Activated CD4-positive, CD25-positive, alpha-beta regulatory T cell treated with anti-CD3 and anti-CD28 coated beads, Interleukin-2, amount 50 U/mL, for 16 hours (primary cell): ENCODE results near the gene ZCCHC2.

Experiments
- DNase-seq: peaks from one replicate; pipeline ENCODE4 v3.0.0-alpha.2; 2020; ENCODE audit warnings: low read depth, low spot score

ZCCHC2 gene

DNA sequence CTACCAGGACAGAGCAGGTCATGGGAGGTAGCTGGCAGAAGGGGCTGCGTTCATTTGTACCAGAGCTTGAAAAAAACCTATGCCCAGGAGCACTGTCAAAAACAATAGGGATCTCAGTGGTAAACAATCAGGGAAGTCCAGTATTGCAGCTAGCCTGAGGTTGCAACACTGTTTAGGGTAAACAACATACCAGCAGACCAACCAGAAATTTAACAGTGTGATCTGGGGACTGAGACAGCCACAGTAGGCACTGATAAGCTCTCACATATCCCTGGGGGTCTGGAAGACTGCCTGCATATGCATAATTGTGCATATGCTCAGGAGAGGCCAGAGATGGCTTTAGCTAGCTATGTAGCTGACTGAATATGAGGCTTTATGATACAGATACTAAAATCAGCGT is 12.0 kb upstream of the ZCCHC2 start:
- no peak for DNase-seq

DNA sequence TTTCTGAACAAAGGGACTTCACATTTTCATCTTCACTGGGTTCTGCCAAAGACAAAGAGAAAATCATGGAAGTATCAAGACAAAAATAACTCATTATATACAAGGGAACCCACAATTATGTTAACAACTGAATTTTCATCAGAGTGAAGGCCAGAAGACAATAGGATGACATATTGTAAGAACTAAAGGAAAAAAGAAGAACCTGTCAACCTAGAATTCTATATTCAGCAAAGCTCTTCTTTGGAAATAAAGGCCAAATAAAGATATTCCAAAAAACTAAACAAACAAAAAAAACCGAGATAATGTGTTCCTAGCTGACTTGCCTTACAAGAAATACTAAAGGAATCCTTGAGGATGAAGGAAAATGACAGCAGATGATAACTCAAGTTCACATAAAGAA is 10.3 kb upstream of the ZCCHC2 start:
- no peak for DNase-seq

DNA sequence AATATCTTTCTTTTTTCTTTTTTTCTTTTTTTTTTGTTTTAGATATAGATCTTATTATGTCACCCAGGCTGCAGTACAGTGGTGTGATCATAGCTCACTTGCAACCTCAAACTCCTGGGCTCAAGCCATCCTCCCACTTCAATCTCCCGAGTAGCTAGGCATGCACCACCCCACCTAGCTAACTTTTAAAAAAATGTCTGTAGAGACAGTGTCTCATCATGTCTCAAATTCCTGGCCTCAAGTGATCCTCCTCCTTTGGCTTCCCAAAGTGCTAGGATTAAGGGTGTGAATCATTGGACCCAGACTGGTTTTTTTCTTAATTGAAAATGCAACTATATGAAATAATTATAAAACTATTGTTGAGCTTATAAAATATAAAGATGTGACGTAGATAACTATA is 9.8 kb upstream of the ZCCHC2 start:
- DNase-seq: no peak

DNA sequence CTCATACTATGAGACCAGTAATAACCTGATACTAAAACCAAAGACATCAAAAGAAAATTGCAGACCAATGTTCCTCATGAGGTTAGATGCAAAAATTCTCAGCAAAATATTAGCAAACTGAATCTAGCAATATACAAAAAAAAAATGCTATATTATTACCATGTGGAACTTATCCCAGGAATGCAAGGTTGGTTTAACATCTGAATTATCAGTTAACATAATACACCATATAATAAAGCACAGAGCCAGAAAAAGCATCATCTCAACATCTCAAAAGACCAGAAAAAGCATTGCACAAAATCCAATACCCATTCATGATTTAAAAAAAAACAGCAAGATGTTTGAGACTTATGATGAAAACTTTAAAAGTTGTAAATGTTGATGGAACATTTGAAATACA is 8.3 kb upstream of the ZCCHC2 start:
- no peak for DNase-seq

DNA sequence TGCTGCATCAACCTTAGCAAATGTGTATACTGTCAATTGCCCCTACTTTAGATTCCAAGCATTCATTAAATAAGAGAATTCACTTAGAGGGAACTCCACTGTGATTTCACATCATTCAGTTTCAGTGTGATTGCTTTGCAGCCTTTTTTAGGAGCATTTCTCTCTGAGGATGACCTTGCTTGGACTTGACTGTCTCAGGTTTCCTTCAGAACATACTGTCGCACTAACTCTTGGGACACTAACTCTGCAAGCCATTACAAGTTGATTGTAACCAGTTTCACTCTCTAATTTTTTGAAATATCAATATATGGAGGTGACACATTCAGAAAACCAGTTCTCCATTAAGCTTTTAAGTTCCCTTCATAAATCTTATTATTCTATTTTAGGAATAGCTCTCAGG is 6.6 kb upstream of the ZCCHC2 start:
- DNase-seq: no peak

DNA sequence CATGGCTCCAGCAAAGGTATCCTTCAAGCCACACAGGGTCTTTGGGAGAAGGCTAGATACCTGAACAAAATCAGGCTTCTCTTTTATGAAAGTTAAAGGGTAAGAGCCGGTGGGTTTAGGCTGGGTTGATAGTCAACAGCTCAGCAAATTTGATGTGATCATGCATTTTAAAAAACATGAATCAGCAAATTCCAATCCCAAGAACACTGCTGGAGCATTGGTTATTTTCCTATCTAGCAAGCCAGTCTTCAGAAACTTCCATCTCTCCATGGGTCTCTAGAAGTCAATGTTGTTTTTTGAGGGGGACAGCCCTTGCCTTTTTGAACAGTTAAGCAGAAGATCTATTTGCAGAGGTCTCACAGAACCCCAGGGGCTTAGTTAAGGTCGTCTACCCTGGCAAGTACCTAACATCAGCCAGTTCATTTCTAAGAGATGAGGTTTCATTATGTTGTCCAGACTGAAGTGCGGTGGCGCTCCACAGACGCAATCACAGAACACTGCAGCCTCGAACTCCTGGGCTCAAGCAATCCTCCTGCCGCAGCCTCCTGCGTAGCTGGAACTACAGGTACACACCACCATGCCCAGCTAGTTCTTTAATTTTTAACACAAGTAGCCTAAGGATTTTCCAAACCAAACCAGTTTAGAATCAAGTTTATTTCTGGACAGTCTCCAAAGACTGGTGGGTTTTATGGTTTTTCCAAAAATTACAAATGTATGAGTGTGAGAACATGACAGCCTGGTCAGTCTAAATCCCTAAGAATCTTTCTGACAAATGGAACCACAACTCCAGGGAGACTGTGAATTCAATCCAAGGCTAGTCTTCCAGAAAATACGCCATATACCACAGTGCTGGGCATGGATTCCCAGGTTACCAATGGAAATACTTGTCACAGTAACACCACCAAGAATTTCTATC is 4.1 kb upstream of the ZCCHC2 start:
- DNase-seq: no peak

DNA sequence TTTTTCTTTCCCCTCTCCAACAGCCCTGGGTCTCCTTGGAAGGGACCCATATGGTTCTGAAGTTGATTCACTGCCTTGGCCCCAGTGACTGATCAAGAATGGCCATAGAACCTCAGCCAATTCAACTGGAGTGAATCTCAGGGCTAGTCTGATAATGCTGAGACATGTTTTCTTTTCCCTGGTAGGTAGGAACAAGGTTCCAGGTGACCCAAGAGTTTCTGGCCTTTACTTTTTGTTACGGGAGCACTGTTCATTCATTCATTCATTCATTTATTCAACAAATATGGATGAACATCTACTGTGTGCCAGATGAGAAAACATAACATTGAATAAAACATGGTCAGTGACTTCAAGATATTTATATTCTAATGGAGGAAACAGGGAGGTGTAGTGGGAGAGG is 3.1 kb upstream of the ZCCHC2 start:
- no peak for DNase-seq

DNA sequence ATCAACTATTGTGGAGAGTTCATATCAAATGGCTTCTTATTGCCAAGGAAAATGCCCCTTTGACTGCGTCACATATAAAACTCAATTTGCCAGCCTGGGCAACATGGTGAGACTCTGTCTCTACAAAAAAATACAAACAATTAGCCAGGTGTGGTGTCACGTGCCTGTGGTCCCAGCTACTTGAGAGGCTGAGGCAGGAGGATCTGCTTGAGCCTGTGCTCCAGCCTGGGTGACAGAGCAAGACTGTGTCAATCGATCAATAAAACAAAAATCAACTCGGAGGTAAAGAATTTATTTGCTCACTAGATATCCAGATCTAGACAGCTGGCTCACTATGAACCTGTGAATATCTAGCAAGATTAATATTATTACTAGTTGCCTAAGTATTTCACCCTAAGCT is 1.7 kb upstream of the ZCCHC2 start:
- DNase-seq: no peak

DNA sequence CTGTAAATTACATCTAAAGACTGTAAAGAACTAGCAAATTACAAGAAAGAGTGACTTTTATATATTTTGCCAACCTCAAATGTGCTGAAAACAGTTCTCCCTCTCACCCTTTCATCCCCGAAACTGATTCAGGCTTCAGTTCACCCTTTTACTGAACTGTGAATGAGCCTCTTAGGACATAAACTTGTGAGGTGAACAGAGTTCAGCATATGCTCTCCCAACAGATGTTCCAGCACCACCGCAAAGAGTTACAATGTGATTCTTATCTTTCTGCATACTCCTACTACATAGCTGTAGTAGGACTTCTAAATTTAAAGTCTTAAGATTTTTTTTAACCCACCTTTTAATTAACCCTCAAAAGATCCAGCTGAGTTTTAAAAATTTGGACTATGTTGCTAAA is 1.2 kb upstream of the ZCCHC2 start:
- no peak for DNase-seq

DNA sequence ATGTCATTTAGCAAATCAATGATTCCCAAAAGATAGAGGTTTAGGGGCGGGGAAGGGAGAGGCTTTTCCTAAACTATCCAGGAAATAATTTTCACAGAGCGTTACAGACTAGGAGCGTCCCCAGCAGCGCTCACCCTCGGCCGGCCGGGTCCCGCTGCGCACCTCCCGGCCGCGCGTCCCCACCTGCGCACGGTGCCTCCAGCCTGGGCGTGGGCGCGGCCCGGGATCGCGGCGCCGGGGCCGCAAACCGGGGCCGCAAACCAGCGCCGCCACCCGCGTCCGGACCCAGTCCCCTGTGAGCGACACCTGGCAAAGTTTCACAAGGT is 684 bp upstream of the ZCCHC2 start:
- no peak for DNase-seq

DNA sequence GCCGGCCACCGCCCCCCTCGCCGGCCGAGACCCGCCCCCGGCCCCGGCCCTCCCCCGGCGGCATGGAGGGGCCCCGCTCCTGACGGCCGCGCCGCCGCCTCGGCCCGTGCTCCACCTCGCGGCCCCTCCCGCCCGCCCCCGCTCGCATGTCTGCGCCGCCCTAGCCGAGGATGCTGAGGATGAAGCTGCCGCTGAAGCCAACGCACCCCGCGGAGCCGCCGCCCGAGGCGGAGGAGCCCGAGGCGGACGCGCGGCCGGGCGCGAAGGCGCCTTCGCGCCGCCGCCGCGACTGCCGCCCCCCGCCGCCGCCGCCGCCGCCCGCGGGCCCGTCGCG is 397 bp downstream of the ZCCHC2 start:
- DNase-seq: no peak

DNA sequence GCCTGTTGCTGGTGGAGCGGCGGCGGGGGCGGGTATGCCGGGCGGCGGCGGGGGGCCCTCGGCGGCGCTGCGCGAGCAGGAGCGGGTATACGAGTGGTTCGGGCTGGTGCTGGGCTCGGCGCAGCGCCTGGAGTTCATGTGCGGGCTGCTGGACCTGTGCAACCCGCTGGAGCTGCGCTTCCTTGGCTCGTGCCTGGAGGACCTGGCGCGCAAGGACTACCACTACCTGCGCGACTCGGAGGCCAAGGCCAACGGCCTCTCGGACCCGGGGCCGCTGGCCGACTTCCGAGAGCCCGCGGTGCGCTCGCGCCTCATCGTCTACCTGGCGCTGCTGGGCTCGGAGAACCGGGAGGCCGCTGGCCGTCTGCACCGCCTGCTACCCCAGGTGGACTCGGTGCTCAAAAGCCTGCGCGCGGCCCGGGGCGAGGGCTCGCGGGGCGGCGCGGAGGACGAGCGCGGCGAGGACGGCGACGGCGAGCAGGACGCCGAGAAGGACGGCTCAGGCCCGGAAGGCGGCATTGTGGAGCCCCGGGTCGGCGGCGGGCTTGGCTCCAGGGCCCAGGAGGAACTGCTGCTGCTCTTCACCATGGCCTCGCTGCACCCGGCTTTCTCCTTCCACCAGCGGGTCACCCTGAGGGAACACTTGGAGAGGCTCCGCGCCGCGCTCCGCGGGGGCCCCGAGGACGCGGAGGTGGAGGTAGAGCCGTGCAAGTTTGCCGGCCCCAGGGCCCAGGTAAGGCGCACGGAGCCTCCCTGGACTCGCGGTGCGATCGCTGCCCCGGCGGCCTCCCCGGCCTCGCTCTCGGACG is 1.0 kb downstream of the ZCCHC2 start:
- DNase-seq: peak; percentile 16

DNA sequence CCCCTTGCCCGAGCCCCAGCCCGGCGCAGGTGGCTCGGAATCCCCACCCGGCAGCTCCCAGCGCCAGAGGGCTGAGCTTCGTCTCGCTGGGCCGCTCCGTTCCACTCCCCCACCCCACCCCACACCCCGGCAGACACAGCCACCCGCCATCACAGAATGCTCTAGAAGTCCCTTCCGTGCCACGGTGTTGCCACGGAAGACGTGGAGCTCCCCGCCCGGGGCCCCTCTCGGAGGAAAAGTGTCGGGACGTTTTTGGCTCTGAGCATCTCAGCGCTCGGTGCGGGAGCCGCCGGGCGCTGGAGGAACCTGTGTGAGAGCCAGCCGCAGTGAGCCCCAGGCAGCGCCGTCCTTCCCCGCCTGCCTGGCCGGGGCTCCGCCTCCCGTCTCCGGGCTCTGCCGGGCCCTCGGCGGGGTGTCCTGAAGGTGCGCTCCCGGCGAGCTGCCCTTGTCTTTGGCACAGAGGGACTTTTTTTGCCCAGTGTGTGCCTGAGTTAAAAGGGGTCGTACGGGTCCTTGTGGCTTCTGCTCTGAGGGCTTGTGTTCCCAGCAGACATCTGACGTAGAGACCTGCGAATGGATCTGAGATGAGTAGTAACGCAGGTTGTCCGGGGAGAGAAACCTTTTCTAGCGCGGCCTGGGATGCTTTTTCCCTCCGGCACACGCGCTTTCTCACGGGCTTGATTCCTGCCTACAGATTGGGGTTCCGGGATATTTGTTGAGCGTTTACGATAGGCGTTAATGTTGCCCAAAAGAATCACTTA is 1.8 kb downstream of the ZCCHC2 start:
- peak; percentile 37 for DNase-seq

DNA sequence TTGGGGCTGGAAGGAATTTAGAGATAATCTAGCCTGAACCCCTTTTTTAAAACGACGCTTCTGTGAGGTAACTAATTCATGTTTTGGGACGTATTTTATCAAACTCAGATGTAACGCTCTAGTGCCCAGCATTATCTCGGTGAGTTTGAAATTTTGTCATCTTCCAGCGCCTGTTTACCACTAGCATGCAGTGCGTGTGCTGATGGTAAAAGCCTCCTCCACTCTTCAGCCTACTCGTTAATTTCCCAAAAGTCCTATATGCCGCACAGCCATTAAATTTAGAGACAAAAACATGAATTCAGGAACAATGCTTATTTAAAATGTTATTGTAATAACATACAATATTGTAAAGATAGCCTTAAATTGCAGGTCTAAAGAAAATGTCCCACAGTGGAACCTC is 2.8 kb downstream of the ZCCHC2 start:
- no peak for DNase-seq

DNA sequence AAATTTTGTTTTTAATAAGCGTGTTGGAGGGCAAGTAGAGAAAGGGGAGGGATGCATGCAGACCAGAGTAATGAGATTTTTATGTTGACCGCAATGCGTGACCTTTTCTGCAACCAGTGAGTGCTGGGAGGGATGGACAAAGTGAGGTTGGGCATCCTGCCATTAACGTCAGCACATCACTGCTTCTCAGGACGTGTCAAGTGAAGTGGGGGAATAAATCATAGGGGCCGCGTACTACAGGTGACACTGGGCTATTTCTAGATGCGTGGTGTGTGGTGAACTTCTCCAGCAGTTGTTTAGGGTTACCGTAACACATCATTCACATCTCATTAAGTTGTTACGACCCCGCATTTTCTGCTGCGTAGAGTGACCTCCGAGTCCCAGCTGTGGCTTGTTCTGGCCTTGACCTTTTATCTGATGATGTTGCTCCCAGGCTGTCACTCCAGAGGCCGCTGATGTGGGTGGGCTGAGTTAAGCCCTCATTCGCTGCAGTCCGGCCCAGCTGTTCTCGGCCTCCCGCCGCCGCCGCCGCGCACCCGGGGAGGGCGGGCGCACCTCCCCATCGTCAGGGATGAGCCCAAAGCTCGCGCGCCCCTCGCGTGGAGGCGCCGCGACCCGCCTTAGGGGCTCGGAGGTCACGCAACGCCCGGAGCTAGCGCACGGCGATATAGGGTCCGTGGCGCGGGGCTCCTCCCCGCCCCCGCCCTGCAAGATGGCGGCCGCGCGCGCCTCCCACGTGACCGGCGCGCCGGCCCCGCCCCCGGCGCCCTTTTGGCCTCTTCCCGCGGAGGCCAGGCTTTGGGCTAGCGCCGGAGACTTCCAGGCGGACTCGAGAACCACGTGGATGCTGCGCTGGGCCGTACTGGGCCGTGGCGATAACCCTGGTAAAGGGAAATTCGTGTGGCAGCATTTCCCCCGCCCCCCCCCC is 3.5 kb downstream of the ZCCHC2 start:
- DNase-seq: peak; percentile 45

DNA sequence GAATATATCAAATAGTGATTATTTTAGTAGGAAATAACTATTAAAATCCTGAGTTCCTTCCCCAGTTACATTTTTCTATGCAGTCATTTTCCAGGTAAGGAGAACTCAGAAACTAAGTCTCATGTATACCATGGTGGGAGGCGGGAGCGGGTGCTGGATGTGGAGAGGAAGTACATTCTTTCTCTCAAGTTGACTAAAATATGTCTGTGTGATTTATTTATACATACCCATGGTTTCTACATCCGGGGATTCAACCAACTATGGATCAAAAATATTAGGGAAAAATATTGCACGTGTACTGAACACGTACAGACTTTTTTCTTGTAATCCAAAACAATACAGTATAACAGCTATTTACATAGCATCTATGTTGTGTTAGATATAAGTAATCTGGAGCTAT is 6.8 kb downstream of the ZCCHC2 start:
- no peak for DNase-seq

DNA sequence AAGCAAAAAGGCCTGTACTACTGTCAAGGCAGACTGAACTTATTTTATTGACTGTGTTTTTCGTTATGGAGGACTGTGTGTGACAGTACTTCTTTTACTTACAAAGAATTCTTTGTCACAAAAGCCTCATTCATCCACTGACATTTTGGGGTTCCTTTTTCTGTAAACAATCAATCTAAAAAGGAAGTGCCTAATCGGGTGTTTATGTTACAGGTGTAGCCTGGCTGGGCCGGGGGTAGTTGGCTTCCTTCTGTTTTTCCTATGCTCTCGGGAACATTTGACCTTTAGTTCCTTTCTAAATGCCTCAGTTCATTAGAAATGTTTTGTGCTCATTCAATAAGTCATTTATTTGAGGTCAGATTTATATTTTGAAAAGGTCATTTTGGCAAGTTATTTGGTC is 8.3 kb downstream of the ZCCHC2 start:
- DNase-seq: no peak

DNA sequence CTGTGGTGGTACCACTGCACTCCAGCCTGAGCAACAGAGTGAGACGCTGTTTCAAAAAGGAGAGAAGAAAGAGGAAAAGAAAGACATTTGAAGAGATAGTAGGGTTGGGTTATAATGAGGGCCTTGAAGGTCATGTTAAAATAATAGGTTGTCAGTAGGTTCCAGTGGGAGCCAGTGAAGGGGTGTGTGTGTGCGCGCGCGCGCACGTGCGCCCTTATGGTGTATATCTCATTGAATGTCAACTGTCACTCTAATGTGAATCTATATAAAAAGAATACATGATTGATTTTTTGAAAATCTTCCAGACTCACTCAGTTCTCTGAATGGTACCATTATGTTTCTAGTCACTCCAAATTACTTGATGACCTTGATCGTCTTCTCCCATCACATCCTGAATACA is 9.1 kb downstream of the ZCCHC2 start:
- no peak for DNase-seq

DNA sequence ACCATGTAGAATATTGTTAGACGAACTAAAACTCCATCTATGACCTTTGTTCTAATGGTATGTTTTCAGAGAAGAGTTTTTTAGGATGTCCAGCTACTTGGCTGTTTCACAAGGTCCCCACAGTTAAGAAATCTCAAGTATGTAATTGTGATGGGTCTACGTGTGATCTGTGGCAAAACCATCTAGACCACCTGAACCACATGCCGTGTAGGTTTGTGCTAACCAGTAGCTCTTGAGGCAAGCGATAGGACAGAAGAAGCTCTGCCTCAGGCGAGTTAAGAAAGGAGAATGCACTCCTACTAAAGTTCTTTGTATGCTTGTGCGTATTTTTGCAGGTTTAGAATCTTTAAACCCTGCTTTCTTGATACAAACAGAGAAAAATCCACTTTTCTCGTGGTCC is 13.2 kb downstream of the ZCCHC2 start:
- no peak for DNase-seq

DNA sequence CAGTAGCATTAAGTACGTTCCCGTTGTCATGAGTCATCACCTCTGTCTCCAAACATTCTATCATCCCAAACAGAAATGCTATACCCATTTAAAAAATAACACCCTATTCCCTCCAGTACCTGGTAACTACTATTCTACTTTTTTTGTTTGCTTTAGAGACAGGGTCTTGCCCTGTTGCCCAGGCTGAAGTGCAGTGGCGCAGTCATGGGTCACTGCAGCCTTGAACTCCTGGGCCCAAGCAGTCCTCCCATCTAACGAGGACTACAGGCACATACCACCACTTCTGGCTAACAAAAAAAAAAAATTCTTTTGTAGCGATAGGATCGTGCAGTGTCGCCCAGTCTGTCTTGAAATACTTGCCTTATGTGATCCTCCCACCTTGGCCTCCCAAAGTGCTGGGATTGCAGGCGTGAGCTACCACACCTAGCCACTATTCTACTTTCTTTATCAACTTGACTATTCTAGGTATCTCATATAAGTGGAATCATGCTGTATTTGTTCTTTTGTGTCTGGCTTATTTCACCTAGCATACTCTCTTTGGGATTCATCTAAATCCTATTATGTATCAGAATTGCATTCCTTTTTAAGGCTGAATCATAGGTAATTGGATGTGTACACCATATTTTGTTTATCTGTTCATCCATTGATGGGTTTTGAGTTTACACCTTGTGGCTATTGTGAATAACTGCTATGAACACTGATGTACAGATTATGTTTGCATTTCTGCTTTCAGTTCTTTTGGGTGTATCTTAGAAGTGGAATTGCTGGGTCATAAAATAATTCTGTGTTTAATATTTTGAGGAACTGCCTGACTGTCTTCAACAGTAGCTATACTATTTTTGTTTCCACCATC is 14.4 kb downstream of the ZCCHC2 start:
- no peak for DNase-seq

DNA sequence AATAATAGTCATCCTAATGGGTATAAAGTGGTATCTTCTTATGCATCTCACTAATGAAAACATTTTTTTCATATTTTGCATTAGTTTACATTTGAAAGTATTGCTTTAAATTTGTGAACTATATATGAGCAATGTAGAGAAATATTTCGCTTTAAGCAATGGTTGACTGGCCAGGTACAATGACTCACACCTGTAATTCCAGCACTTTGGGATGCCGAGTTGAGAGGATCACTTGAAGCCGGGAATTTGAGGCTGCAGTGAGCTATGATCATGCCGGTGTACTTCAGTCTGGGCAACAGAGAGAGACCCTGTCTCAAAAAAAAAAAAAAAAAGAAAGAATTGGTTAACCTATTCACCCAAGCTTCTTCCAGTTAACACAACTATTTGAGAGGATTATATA is 15.1 kb downstream of the ZCCHC2 start:
- no peak for DNase-seq
